IMR-90 (cell line): ENCODE results near the gene PPARG. TPM values are rescaled to one million over a fixed set of nuclear protein-coding genes. Genes with fewer than 3 reads are reported as not detected.

ENCODE experiments used
- ATAC-seq: fragments of 200-7000 bp; cut with Tn5 transposase; 2 replicates; pipeline ENCODE4 v1.9.1; 2020; ENCODE audit warnings: low read depth, mild to moderate bottlenecking, moderate library complexity
- BruUV-seq: library from RNA; stranded (reverse); fragments of 400-500 nt; replicated peaks from 2 replicates; lab custom pipeline; 2021; lab: Mats Ljungman, UMichigan
- CTCF ChIA-PET: fragments of 300-600 bp; formaldehyde crosslinking; extraction: SDS; loops from one replicate; lab custom pipeline; 2021; ENCODE audit warnings: antibody characterized with exemption; lab: Yijun Ruan, JAX
- POLR2A ChIA-PET: fragments of 300-600 bp; sonication (Branson Sonifier 250); formaldehyde crosslinking; loops from one replicate; lab custom pipeline; 2022; ENCODE audit warnings: antibody characterized with exemption; ENCODE audit not compliant: unreplicated experiment; lab: Charles Lee
- DNase-seq: peaks from one replicate; pipeline ENCODE4 v3.0.0; 2013
- H2AFZ ChIP-seq: replicated peaks from 2 replicates; pipeline ENCODE3; 2013; ENCODE audit warnings: low read length, mild to moderate bottlenecking; ENCODE audit not compliant: poor library complexity
- H2AK5ac ChIP-seq: 2 replicates; pipeline ENCODE4 v1.6.1; 2013; ENCODE audit warnings: low read depth, low read length, inconsistent platforms
- H2AK9ac ChIP-seq: replicated peaks from 2 replicates; pipeline ENCODE3; 2013; ENCODE audit warnings: mild to moderate bottlenecking, low read depth, low read length, moderate library complexity; ENCODE audit not compliant: poor library complexity
- H2BK120ac ChIP-seq: 2 replicates; pipeline ENCODE4 v1.6.1; 2013; ENCODE audit warnings: low read depth, low read length, inconsistent platforms
- H2BK15ac ChIP-seq: 3 replicates; pipeline ENCODE4 v1.6.1; 2013; ENCODE audit warnings: low read depth, low read length, inconsistent platforms
- H2BK20ac ChIP-seq: 2 replicates; pipeline ENCODE4 v1.6.1; 2013; ENCODE audit warnings: low read depth, mild to moderate bottlenecking, inconsistent platforms, low read length, moderate library complexity
- H2BK5ac ChIP-seq: 2 replicates; pipeline ENCODE4 v1.6.1; 2013; ENCODE audit warnings: mild to moderate bottlenecking, low read depth, low read length, inconsistent platforms; ENCODE audit not compliant: poor library complexity, severe bottlenecking
- H3K14ac ChIP-seq: replicated peaks from 2 replicates; pipeline ENCODE4 v1.6.1; 2013; ENCODE audit warnings: low read depth, low read length, inconsistent platforms
- H3K18ac ChIP-seq: 2 replicates; pipeline ENCODE4 v1.6.1; 2013; ENCODE audit warnings: low read depth, low read length, control low read depth
- H3K23ac ChIP-seq: 2 replicates; pipeline ENCODE4 v1.6.1; 2013; ENCODE audit warnings: low read depth, low read length, inconsistent platforms
- H3K27ac ChIP-seq: 2 replicates; pipeline ENCODE4 v1.5.1; 2013; ENCODE audit warnings: mild to moderate bottlenecking, control low read depth, low read length; ENCODE audit not compliant: insufficient read depth
- H3K27me3 ChIP-seq: 2 replicates; pipeline ENCODE4 v1.6.1; 2013; ENCODE audit warnings: low read length; ENCODE audit not compliant: control insufficient read depth, insufficient read depth
- H3K36me3 ChIP-seq: 2 replicates; pipeline ENCODE4 v1.6.1; 2013; ENCODE audit warnings: low read length, mixed read lengths; ENCODE audit not compliant: control insufficient read depth, insufficient read depth
- H3K4ac ChIP-seq: 2 replicates; pipeline ENCODE4 v1.6.1; 2013; ENCODE audit warnings: low read depth, low read length, inconsistent platforms
- H3K4me1 ChIP-seq: 2 replicates; pipeline ENCODE4 v1.6.1; 2013; ENCODE audit warnings: low read length, mixed read lengths; ENCODE audit not compliant: control insufficient read depth, insufficient read depth
- H3K4me2 ChIP-seq: 2 replicates; pipeline ENCODE4 v1.6.1; 2013; ENCODE audit warnings: low read depth, mild to moderate bottlenecking, control low read depth, low read length, moderate library complexity
- H3K4me3 ChIP-seq: 2 replicates; pipeline ENCODE4 v1.5.1; 2013; ENCODE audit warnings: low read depth, mild to moderate bottlenecking, control low read depth, low read length, moderate library complexity; ENCODE audit not compliant: insufficient read depth
- H3K56ac ChIP-seq: 2 replicates; pipeline ENCODE4 v1.6.1; 2013; ENCODE audit warnings: low read length, inconsistent platforms; ENCODE audit not compliant: insufficient read depth; ENCODE audit errors: extremely low read depth
- H3K79me1 ChIP-seq, 2 experiments: 2 replicates each; pipeline ENCODE4 v1.6.1; 2013; ENCODE audit warnings: low read length in 2 of 2, inconsistent platforms in 1 of 2, low read depth in 1 of 2
- H3K9ac ChIP-seq: 2 replicates; pipeline ENCODE4 v1.6.1; 2013; ENCODE audit warnings: low read depth, low read length, control low read depth
- H3K9me1 ChIP-seq: 2 replicates; pipeline ENCODE4 v1.6.1; 2013; ENCODE audit warnings: low read length, inconsistent platforms; ENCODE audit not compliant: insufficient read depth
- H3K9me3 ChIP-seq: 2 replicates; pipeline ENCODE4 v1.6.1; 2013; ENCODE audit warnings: low read length; ENCODE audit not compliant: control insufficient read depth, insufficient read depth
- H4K20me1 ChIP-seq: 2 replicates; pipeline ENCODE4 v1.6.1; 2013; ENCODE audit warnings: low read length, inconsistent platforms; ENCODE audit not compliant: insufficient read depth
- H4K5ac ChIP-seq: 2 replicates; pipeline ENCODE4 v1.6.1; 2013; ENCODE audit warnings: mild to moderate bottlenecking, low read depth, low read length, control low read depth
- H4K8ac ChIP-seq, 2 experiments: 2 replicates each; pipeline ENCODE4 v1.6.1; 2013; ENCODE audit warnings: low read depth in 2 of 2, low read length in 2 of 2, control low read depth in 1 of 2, inconsistent platforms in 1 of 2
- H4K91ac ChIP-seq: 2 replicates; pipeline ENCODE4 v1.6.1; 2013; ENCODE audit warnings: low read depth, low read length, inconsistent platforms; ENCODE audit not compliant: insufficient read depth
- BHLHE40 ChIP-seq: fragments of 150-350 bp; IDR thresholded peaks from 2 replicates; pipeline ENCODE4 v1.6.1; 2016; ENCODE audit warnings: mild to moderate bottlenecking, low read depth, low read length
- CEBPB ChIP-seq: IDR thresholded peaks from 2 replicates; pipeline ENCODE4 v1.6.1; 2012; ENCODE audit warnings: low read depth, low read length, improper control_type of control experiment
- CTCF ChIP-seq: conservative IDR thresholded peaks from 2 replicates; pipeline ENCODE4 v1.5.1; 2012; ENCODE audit warnings: mild to moderate bottlenecking, low read depth, low read length, improper control_type of control experiment
- ELK1 ChIP-seq: fragments of 150-350 bp; IDR thresholded peaks from 2 replicates; pipeline ENCODE4 v1.6.1; 2016; ENCODE audit warnings: low read depth, mild to moderate bottlenecking, low read length, moderate library complexity, borderline replicate concordance
- FOS ChIP-seq: fragments of 150-350 bp; IDR thresholded peaks from 2 replicates; pipeline ENCODE4 v1.6.1; 2016; ENCODE audit warnings: low read depth, low read length
- MAZ ChIP-seq: IDR thresholded peaks from 2 replicates; pipeline ENCODE4 v1.6.1; 2012; ENCODE audit warnings: low read depth, mild to moderate bottlenecking, low read length, improper control_type of control experiment, moderate library complexity, borderline replicate concordance
- RCOR1 ChIP-seq: IDR thresholded peaks from 2 replicates; pipeline ENCODE4 v1.6.1; 2012; ENCODE audit warnings: mild to moderate bottlenecking, low read length, improper control_type of control experiment; ENCODE audit not compliant: insufficient replicate concordance
- SMC3 ChIP-seq: fragments of 150-350 bp; IDR thresholded peaks from 2 replicates; pipeline ENCODE4 v1.6.1; 2016; ENCODE audit warnings: low read depth, mild to moderate bottlenecking, antibody characterized with exemption, low read length, moderate library complexity
- WGBS, 2 experiments: methylation state at CpG; one replicate each; pipeline versions ENCODE4 v1.1.5 to v1.1.7; 2013; ENCODE audit warnings: missing lambda C conversion rate in 2 of 2; ENCODE audit not compliant: insufficient read length in 1 of 2; ENCODE audit errors: extremely low coverage in 2 of 2; 5-methylcytosine and 5-hydroxymethylcytosine counted together
- dilution Hi-C: fragments of 300-500 bp; cut with HindIII; formaldehyde crosslinking; loops from one replicate; pipeline ENCODE4 v1.14.3; 2018; ENCODE audit warnings: low sequenced_read_pairs; ENCODE audit not compliant: unreplicated experiment
- in situ Hi-C: fragments of 300-500 bp; cut with MboI; formaldehyde crosslinking; loops from 3 replicates; pipeline ENCODE4 v1.14.3; 2019; ENCODE audit warnings: low sequenced_read_pairs, inconsistent platforms, mixed read lengths
- intact Hi-C: fragments of 100-400 bp; cut with micrococcal nuclease; formaldehyde crosslinking; loops from 2 replicates; pipeline ENCODE4 v1.10.0; 2022
- polyA plus RNA-seq, 3 experiments: library from polyadenylated mRNA; depleted of rRNA; stranded (reverse); fragments of >200 nt; gene quantifications; 2 replicates each; pipeline ENCODE4 v1.2.3, GENCODE V29; 2012; ENCODE audit warnings: low replicate concordance in 1 of 3
- total RNA-seq: library from RNA; depleted of rRNA; stranded (reverse); fragments of >200 nt; gene quantifications from 2 replicates; pipeline ENCODE4 v1.2.3, GENCODE V29; 2012

The PPARG gene
- total and polyA plus RNA-seq, 2 of the 4 experiments (the other 2 are of a cell fraction) = 11.2 to 23.8 TPM

- Histone ChIP-seq H3K23ac (no peak overlapping the region), H3K9ac (no peak overlapping the region), H2BK20ac (no peak overlapping the region), H3K14ac (no peak overlapping the region), H3K4ac (no peak overlapping the region), H2AK5ac (no peak overlapping the region), H3K4me3 (no peak overlapping the region), H3K27me3 (peaks cover 10% of the 10 kb centered on the region), H3K4me1 (no peaks in the 10 kb centered on the region), H4K8ac (no peak overlapping the region), H3K9me1 (no peaks in the 10 kb centered on the region), H2AK9ac (no peak overlapping the region), H3K36me3 (no peaks in the 10 kb centered on the region), H3K79me1 (no peaks in the 10 kb centered on the region), H3K18ac (no peak overlapping the region), H4K20me1 (no peaks in the 10 kb centered on the region), H2BK120ac (no peak overlapping the region), H2BK5ac (no peak overlapping the region), H2AFZ (no peak overlapping the region), H3K56ac (no peak overlapping the region), H4K5ac (no peak overlapping the region), H3K4me2 (no peak overlapping the region), H2BK15ac (no peak overlapping the region), H4K91ac (no peak overlapping the region), H3K9me3 (peaks cover under 1% of the 10 kb centered on the region), H3K27ac (no peak overlapping the region)
- BruUV-seq = no TSS peak
- ChIA-PET CTCF (interaction anchor here (0.8 kb wide), 1 partner anchor 14 kb away, joined by 4 read pairs; no protein-coding TSS in a partner anchor), POLR2A (no interaction called here)
- in situ Hi-C loops (no loop called here), dilution Hi-C loops (no loop called here), intact Hi-C loops (no loop called here)
- TF ChIP-seq RCOR1 (no peak), ELK1 (no peak), SMC3 (no peak), CTCF (no peak), FOS (no peak), CEBPB (no peak), MAZ (no peak), BHLHE40 (no peak)
- ATAC-seq (no peak), DNase-seq (no peak)
- no CpG with 5 or more reads among the region's 6 CpGs for WGBS, 2 experiments
These were observed 42.2 kb upstream of the PPARG start for GRCh38 chr3:12246497-12247163.
